Activated CD4-positive, CD25-positive, alpha-beta regulatory T cell treated with anti-CD3 and anti-CD28 coated beads, Interleukin-2, amount 50 U/mL, for 72 hours (primary cell): ENCODE measurements around the gene TRIM58.

Experiments used
- DNase-seq: peaks from one replicate; pipeline ENCODE4 v3.0.0; 2021

Gene TRIM58

GRCh38 chr1:247895163-247895637, 38.2 kb downstream of the TRIM58 start, which contains the start of gene OR2W3:
TSS of gene OR2W3 (plus strand) at chr1:247895587. CDS start at chr1:247895587, 0 bp downstream.
- no peak for DNase-seq

- no peak for DNase-seq
Measured at GRCh38 chr1:247895976-247896375, 39.0 kb downstream of the TRIM58 start.

GRCh38 chr1:247904122-247904521, 47.1 kb downstream of the TRIM58 start:
- no peak for DNase-seq

- no peak for DNase-seq
Measured at GRCh38 chr1:247905181-247905580, 48.2 kb downstream of the TRIM58 start.

- DNase-seq, result no peak
Measured at GRCh38 chr1:247905910-247906503, 49.0 kb downstream of the TRIM58 start.

GRCh38 chr1:247906504-247907047, 49.6 kb downstream of the TRIM58 start:
- peak; percentile 36 for DNase-seq

- no peak for DNase-seq
Measured at GRCh38 chr1:247908766-247909165, 51.8 kb downstream of the TRIM58 start.

- no peak for DNase-seq
Measured at GRCh38 chr1:247913786-247914185, 56.8 kb downstream of the TRIM58 start.

GRCh38 chr1:247914941-247915662, 58.1 kb downstream of the TRIM58 start:
- DNase-seq, result no peak

- no peak for DNase-seq
Measured at GRCh38 chr1:247919952-247920351, 63.0 kb downstream of the TRIM58 start, which contains the start of gene OR2T8. TSS of gene OR2T8 (plus strand) at chr1:247920252. CDS start at chr1:247921018, 766 bp downstream.

GRCh38 chr1:247923941-247924340, 67.0 kb downstream of the TRIM58 start:
- DNase-seq, result no peak

- DNase-seq, result no peak
Measured at GRCh38 chr1:247924868-247925267, 67.9 kb downstream of the TRIM58 start, which contains the start of gene OR2AJ1. TSS of gene OR2AJ1 (plus strand) at chr1:247924889. CDS start at chr1:247933769, 8,880 bp downstream.
